B cell (primary cell): Measurements from ENCODE around the gene PXN. TPM values are rescaled to one million over a fixed set of nuclear protein-coding genes. Genes with fewer than 3 reads are reported as not detected.

Source experiments
- ATAC-seq: fragments of 200-7000 bp; cut with Tn5 transposase; one replicate; pipeline ENCODE4 v1.10.0; 2021; ENCODE audit warnings: low read depth, mild to moderate bottlenecking, moderate number of reproducible peaks, moderate library complexity
- CTCF ChIA-PET: fragments of 350-600 bp; sonication (Branson Sonifier 250); formaldehyde crosslinking; loops from one replicate; lab custom pipeline; 2021; ENCODE audit warnings: antibody characterized with exemption, inconsistent platforms; lab: Charles Lee
- POLR2A ChIA-PET: fragments of 350-600 bp; sonication (Branson Sonifier 250); formaldehyde crosslinking; loops from one replicate; lab custom pipeline; 2021; ENCODE audit warnings: antibody characterized with exemption; lab: Charles Lee
- DNase-seq: peaks from one replicate; pipeline ENCODE4 v3.0.0; 2013
- H2AFZ ChIP-seq: 2 replicates; pipeline ENCODE4 v1.6.1; 2012; ENCODE audit warnings: mild to moderate bottlenecking, low read depth, low read length; ENCODE audit not compliant: insufficient read depth, poor library complexity, severe bottlenecking
- H3K27ac ChIP-seq, 2 donors: 1 replicate in 1 of 2; 2 replicates in 1 of 2; pipeline ENCODE4 v1.5.1; 2012 to 2013; ENCODE audit warnings: low read length in 2 of 2, mild to moderate bottlenecking in 2 of 2, moderate library complexity in 1 of 2
- H3K27me3 ChIP-seq, 4 experiments: fragments of 200-600 bp in 1 of 4; sonication (generic) in 1 of 4; replicated peaks in 1 of 4; 1 replicate in 2 of 4; 2 replicates in 2 of 4; pipeline versions ENCODE4 v1.6.1 to v1.7.0; 2013 to 2016; ENCODE audit warnings: low read length in 3 of 4, mild to moderate bottlenecking in 2 of 4, mixed read lengths in 1 of 4, moderate library complexity in 1 of 4; ENCODE audit not compliant: insufficient read depth in 4 of 4, control insufficient read depth in 3 of 4; ENCODE audit errors: control extremely low read depth in 1 of 4
- H3K36me3 ChIP-seq, 2 experiments: replicated peaks in 1 of 2; 1 replicate in 1 of 2; 2 replicates in 1 of 2; pipeline versions ENCODE4 v1.6.1 to v1.7.1; 2013; ENCODE audit warnings: low read length in 1 of 2; ENCODE audit not compliant: insufficient read depth in 2 of 2, control insufficient read depth in 1 of 2; ENCODE audit errors: control extremely low read depth in 1 of 2, extremely low read depth in 1 of 2
- H3K4me1 ChIP-seq, 2 donors: fragments of 200-600 bp in 1 of 2; sonication (generic) in 1 of 2; 1 replicate in 1 of 2; 2 replicates in 1 of 2; pipeline versions ENCODE4 v1.5.1 to v1.6.1; 2013 to 2017; ENCODE audit warnings: low read length in 2 of 2; ENCODE audit not compliant: control insufficient read depth in 2 of 2, insufficient read depth in 2 of 2
- H3K4me2 ChIP-seq: replicated peaks from 2 replicates; pipeline ENCODE3; 2012; ENCODE audit warnings: mild to moderate bottlenecking, low read depth, low read length; ENCODE audit not compliant: poor library complexity, severe bottlenecking
- H3K4me3 ChIP-seq, 5 experiments: fragments of 200-600 bp in 1 of 5; sonication (generic) in 1 of 5; 1 replicate in 3 of 5; 2 replicates in 2 of 5; pipeline versions ENCODE4 v1.5.1 to v1.7.0; 2011 to 2016; ENCODE audit warnings: low read length in 4 of 5, mild to moderate bottlenecking in 4 of 5, low read depth in 2 of 5, control low read depth in 1 of 5, moderate library complexity in 1 of 5; ENCODE audit not compliant: insufficient read depth in 1 of 5; ENCODE audit errors: control extremely low read depth in 1 of 5, extremely low read depth in 1 of 5
- H3K79me2 ChIP-seq: fragments of 200-600 bp; sonication (generic); one replicate; pipeline ENCODE4 v1.6.0; 2016; ENCODE audit warnings: low read length; ENCODE audit not compliant: control insufficient read depth, insufficient read depth
- H3K9ac ChIP-seq: fragments of 200-600 bp; sonication (generic); 2 replicates; pipeline ENCODE4 v1.6.1; 2017; ENCODE audit warnings: mild to moderate bottlenecking, low read length, moderate library complexity
- H3K9me3 ChIP-seq, 3 donors: one replicate each; pipeline versions ENCODE4 v1.6.1 to v1.7.1; 2013; ENCODE audit warnings: low read length in 2 of 3; ENCODE audit not compliant: control insufficient read depth in 2 of 3, insufficient read depth in 1 of 3; ENCODE audit errors: control extremely low read depth in 1 of 3
- H4K20me1 ChIP-seq: 2 replicates; pipeline ENCODE4 v1.6.0; 2012; ENCODE audit warnings: mild to moderate bottlenecking, low read length; ENCODE audit not compliant: insufficient read depth, control insufficient read depth, poor library complexity, severe bottlenecking
- H3K27ac Mint-ChIP-seq: one replicate; pipeline ENCODE4 v1.8.0; 2021; ENCODE audit warnings: mixed read lengths
- H3K27me3 Mint-ChIP-seq: one replicate; pipeline ENCODE4 v1.8.0; 2021; ENCODE audit warnings: mixed read lengths
- H3K4me1 Mint-ChIP-seq: one replicate; pipeline ENCODE4 v1.8.0; 2021; ENCODE audit warnings: mixed read lengths
- H3K4me3 Mint-ChIP-seq: one replicate; pipeline ENCODE4 v1.8.0; 2021; ENCODE audit warnings: mixed read lengths
- H3K9me3 Mint-ChIP-seq: one replicate; pipeline ENCODE4 v1.8.0; 2022; ENCODE audit warnings: mixed read lengths; ENCODE audit not compliant: insufficient read depth
- EZH2 ChIP-seq: IDR thresholded peaks from 2 replicates; pipeline ENCODE4 v1.6.1; 2012; ENCODE audit warnings: borderline replicate concordance, low read depth, mild to moderate bottlenecking, moderate library complexity, low read length; ENCODE audit not compliant: insufficient read depth, poor library complexity, severe bottlenecking
- WGBS: methylation state at CpG from one replicate; pipeline ENCODE4 v1.1.5; 2013; ENCODE audit warnings: missing lambda C conversion rate; ENCODE audit not compliant: insufficient coverage; 5-methylcytosine and 5-hydroxymethylcytosine counted together
- intact Hi-C: fragments of 100-400 bp; cut with micrococcal nuclease; formaldehyde crosslinking; loops from one replicate; pipeline ENCODE4 v1.10.0; 2022
- polyA plus RNA-seq: library from polyadenylated mRNA; depleted of rRNA; stranded (reverse); fragments of >200 nt; gene quantifications from 2 replicates; pipeline ENCODE4 v1.2.3, GENCODE V29; 2012
- total RNA-seq, 2 donors: library from RNA; stranded (reverse); fragments of 120-200 nt in 1 of 2; gene quantifications; 1 replicate in 1 of 2; 2 replicates in 1 of 2; pipeline versions ENCODE4 v1.2.3 to v1.2.4, GENCODE V29; 2013 to 2022
- TF ChIP-seq, protein P1 (sequence below): fragments of 200-600 bp; IDR thresholded peaks from one replicate; pipeline ENCODE4 v1.8.0; 2022; ENCODE audit warnings: antibody characterized with exemption, mild to moderate bottlenecking

PXN gene
- total and polyA plus RNA-seq, 2 donors (not counting 1 experiment from before 2014, with no cell fraction given): 2.0 to 3.1 TPM

DNA sequence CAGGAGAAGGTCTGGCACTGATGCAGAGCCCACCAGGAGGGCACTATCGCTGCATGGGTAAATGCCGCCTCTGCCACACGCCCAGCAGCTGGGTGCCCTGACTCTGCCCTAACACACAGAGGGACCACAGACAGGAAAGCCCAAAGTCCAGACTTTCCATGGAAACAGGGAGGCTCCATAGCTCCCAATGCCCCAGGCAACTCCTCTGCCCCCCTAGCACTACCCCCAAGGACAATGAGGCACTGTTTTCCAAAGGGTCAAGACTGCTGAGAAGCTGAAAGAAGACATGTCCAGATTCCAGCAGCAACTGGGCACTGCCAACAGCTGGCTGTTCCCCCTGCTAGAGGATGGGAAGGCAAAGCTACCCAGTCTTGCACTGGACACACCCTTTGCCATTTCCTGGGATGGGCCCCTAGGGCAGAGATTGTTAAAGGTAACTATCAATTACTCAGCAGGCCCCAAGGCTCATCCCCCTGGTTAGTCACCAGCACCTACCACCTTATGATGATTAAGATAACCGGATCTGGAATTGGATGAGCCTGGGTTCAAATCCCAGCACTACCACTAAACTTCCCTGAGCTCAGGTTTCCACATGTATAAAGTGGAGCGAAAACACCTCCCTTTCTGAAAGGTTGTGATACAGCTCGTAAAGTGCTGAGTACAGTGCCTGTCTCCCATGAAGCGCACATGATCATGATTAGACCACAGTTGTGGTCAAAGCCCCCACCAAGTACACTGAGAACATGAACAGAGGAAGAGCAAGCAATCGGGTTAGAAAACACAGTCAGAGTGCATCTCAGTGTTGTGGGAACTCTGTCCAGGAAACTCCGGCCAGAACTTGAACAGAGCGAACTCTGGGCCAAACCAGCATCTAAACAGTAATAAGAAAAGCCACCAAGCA, 3.3 kb downstream of the PXN start:
- H3K4me3 Mint-ChIP-seq: no peak overlapping the region
- Histone ChIP-seq H3K9ac (no peak overlapping the region), H3K27me3 (peaks cover 0 to 63% (median 32%) of the 10 kb centered on the region in 4 experiments), H2AFZ (no peak overlapping the region), H3K4me3 (peak overlapping the region in 1 of 5 experiments; percentile 56), H3K9me3 (no peaks in the 10 kb centered on the region), H3K4me2 (no peak overlapping the region), H4K20me1 (peaks cover 5% of the 10 kb centered on the region), H3K36me3 (no peaks in the 10 kb centered on the region), H3K79me2 (no peaks in the 10 kb centered on the region), H3K4me1 (peaks cover 28 to 35% of the 10 kb centered on the region in 2 donors), H3K27ac (no peak overlapping the region)
- H3K4me1 Mint-ChIP-seq: peaks cover 24% of the 10 kb centered on the region
- ATAC-seq (no peak), DNase-seq (no peak)
- no peaks in the 10 kb centered on the region for H3K9me3 Mint-ChIP-seq
- WGBS: 73% methylated on average over 8 of the region's 10 CpGs
- H3K27ac Mint-ChIP-seq: no peak overlapping the region
- POLR2A ChIA-PET: interaction anchor here (0.7 kb wide), 1 partner anchor 34 kb away, joined by 3 read pairs; no protein-coding TSS in a partner anchor
- CTCF ChIA-PET: interaction anchor here (0.6 to 11.9 kb wide), 4 partner anchors 13 to 140 kb away, joined by 3 to 313 read pairs (median 4); partner anchors contain the start of gene RNU4-1
- intact Hi-C loops: no loop called here
- TF ChIP-seq, protein P1, sequence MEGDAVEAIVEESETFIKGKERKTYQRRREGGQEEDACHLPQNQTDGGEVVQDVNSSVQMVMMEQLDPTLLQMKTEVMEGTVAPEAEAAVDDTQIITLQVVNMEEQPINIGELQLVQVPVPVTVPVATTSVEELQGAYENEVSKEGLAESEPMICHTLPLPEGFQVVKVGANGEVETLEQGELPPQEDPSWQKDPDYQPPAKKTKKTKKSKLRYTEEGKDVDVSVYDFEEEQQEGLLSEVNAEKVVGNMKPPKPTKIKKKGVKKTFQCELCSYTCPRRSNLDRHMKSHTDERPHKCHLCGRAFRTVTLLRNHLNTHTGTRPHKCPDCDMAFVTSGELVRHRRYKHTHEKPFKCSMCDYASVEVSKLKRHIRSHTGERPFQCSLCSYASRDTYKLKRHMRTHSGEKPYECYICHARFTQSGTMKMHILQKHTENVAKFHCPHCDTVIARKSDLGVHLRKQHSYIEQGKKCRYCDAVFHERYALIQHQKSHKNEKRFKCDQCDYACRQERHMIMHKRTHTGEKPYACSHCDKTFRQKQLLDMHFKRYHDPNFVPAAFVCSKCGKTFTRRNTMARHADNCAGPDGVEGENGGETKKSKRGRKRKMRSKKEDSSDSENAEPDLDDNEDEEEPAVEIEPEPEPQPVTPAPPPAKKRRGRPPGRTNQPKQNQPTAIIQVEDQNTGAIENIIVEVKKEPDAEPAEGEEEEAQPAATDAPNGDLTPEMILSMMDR: no peak
- TF ChIP-seq EZH2: no peak
- H3K27me3 Mint-ChIP-seq: peaks cover 46% of the 10 kb centered on the region

- intact Hi-C loops: no loop called here
Observed at GRCh38 chr12:120260607-120261006, 4.9 kb downstream of the PXN start.

More at GRCh38 chr12:120260607-120261006, 4.9 kb downstream of the PXN start:
- Histone ChIP-seq H3K79me2 (no peaks in the 10 kb centered on the region), H3K27me3 (peaks cover 0 to 73% (median 32%) of the 10 kb centered on the region in 4 experiments), H4K20me1 (peaks cover 5% of the 10 kb centered on the region), H3K36me3 (no peaks in the 10 kb centered on the region), H3K4me2 (no peak overlapping the region), H3K4me1 (peaks cover 22 to 30% of the 10 kb centered on the region in 2 donors), H3K4me3 (no peak overlapping the region), H3K9me3 (no peaks in the 10 kb centered on the region), H3K9ac (no peak overlapping the region), H2AFZ (no peak overlapping the region), H3K27ac (no peak overlapping the region)
- whole genome bisulfite sequencing: 98% methylated on average over 5 of the region's 5 CpGs
- DNase-seq: no peak
- Mint-ChIP-seq H3K27ac (no peak overlapping the region), H3K4me1 (peaks cover 19% of the 10 kb centered on the region), H3K4me3 (no peak overlapping the region), H3K27me3 (peaks cover 49% of the 10 kb centered on the region), H3K9me3 (no peaks in the 10 kb centered on the region)
- ChIA-PET POLR2A (interaction anchor here (1.3 kb wide), 1 partner anchor 22 kb away, joined by 3 read pairs; no protein-coding TSS in a partner anchor), CTCF (interaction anchor here (11.9 kb wide), 1 partner anchor 33 kb away, joined by 313 read pairs; no protein-coding TSS in a partner anchor)
- TF ChIP-seq EZH2: no peak
- TF ChIP-seq, protein P1: no peak
- no peak for ATAC-seq
